Measurements from ENCODE around the gene PARD3B.

GRCh38 chr2:204972606-204973336 is 427.5 kb downstream of the PARD3B start:
- TF ChIP-seq, protein P1, sequence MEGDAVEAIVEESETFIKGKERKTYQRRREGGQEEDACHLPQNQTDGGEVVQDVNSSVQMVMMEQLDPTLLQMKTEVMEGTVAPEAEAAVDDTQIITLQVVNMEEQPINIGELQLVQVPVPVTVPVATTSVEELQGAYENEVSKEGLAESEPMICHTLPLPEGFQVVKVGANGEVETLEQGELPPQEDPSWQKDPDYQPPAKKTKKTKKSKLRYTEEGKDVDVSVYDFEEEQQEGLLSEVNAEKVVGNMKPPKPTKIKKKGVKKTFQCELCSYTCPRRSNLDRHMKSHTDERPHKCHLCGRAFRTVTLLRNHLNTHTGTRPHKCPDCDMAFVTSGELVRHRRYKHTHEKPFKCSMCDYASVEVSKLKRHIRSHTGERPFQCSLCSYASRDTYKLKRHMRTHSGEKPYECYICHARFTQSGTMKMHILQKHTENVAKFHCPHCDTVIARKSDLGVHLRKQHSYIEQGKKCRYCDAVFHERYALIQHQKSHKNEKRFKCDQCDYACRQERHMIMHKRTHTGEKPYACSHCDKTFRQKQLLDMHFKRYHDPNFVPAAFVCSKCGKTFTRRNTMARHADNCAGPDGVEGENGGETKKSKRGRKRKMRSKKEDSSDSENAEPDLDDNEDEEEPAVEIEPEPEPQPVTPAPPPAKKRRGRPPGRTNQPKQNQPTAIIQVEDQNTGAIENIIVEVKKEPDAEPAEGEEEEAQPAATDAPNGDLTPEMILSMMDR (IDR thresholded peaks at IDR 0.05) = no peak
- TF ChIP-seq POLR2A (IDR thresholded peaks at IDR 0.05) (no peak), POLR2AphosphoS5 (IDR thresholded peaks at IDR 0.05; ENCODE audit: insufficient read depth in 1 of 2, low read depth in 1 of 2) (no peak)
